AG09309 (cell line): ENCODE data around the gene PEX10.
"Not testable (repeated sequence)": the region's sequence is repeated elsewhere in the genome, so short reads cannot be mapped to it uniquely, and the experiment has no call there.

Experiments used
- DNase-seq: peaks from one replicate; pipeline ENCODE4 v3.0.0-alpha.2; 2010; ENCODE audit warnings: low read depth
- H3K4me3 ChIP-seq: 2 replicates; pipeline ENCODE4 v1.5.1; 2011; ENCODE audit warnings: mild to moderate bottlenecking, low read depth, low read length, moderate library complexity; ENCODE audit not compliant: control insufficient read depth
- TF ChIP-seq, protein P1 (sequence below): IDR thresholded peaks from 2 replicates; pipeline ENCODE4 v1.5.1; 2011; ENCODE audit warnings: mild to moderate bottlenecking, low read depth, low read length, inconsistent platforms; ENCODE audit not compliant: insufficient read depth, control insufficient read depth; ENCODE audit errors: missing control alignments

PEX10 gene

GRCh38 chr1:2444138-2444591 lies 31.8 kb upstream of the PEX10 start:
- TF ChIP-seq, protein P1, sequence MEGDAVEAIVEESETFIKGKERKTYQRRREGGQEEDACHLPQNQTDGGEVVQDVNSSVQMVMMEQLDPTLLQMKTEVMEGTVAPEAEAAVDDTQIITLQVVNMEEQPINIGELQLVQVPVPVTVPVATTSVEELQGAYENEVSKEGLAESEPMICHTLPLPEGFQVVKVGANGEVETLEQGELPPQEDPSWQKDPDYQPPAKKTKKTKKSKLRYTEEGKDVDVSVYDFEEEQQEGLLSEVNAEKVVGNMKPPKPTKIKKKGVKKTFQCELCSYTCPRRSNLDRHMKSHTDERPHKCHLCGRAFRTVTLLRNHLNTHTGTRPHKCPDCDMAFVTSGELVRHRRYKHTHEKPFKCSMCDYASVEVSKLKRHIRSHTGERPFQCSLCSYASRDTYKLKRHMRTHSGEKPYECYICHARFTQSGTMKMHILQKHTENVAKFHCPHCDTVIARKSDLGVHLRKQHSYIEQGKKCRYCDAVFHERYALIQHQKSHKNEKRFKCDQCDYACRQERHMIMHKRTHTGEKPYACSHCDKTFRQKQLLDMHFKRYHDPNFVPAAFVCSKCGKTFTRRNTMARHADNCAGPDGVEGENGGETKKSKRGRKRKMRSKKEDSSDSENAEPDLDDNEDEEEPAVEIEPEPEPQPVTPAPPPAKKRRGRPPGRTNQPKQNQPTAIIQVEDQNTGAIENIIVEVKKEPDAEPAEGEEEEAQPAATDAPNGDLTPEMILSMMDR: no peak
- H3K4me3 ChIP-seq: no peak overlapping the region
- no peak for DNase-seq

- no peak for DNase-seq
- TF ChIP-seq, protein P1: no peak
- no peak overlapping the region for H3K4me3 ChIP-seq
Measured at GRCh38 chr1:2443277-2444137, 31.1 kb upstream of the PEX10 start.

GRCh38 chr1:2442661-2443060 lies 30.3 kb upstream of the PEX10 start:
- no peak for DNase-seq
- H3K4me3 ChIP-seq: no peak overlapping the region
- TF ChIP-seq, protein P1: no peak

DNA sequence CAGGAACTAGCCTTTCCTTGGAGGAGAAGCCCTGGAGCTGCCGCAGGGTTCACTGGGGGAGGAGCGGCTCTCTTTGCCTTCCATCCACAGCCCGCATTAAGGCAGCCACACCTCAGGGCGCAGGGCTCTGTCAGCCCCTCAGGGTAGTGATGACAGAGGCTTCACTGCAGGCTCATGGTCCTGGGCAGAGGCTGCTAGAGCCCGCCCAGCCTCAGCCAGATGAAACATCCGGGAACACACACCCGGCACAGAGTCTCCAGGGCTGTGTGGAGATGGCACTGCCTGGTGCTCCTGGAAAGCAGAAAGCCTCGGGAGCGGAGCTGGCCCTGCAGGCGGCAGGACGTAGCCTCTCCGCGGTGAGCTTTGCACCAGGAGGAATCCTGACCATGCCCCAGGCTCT lies 29.4 kb upstream of the PEX10 start:
- no peak for DNase-seq
- TF ChIP-seq, protein P1: no peak
- H3K4me3 ChIP-seq: no peak overlapping the region

- not testable (repeated sequence) for H3K4me3 ChIP-seq, DNase-seq
Measured at GRCh38 chr1:2440346-2440745, 28.0 kb upstream of the PEX10 start.

DNA sequence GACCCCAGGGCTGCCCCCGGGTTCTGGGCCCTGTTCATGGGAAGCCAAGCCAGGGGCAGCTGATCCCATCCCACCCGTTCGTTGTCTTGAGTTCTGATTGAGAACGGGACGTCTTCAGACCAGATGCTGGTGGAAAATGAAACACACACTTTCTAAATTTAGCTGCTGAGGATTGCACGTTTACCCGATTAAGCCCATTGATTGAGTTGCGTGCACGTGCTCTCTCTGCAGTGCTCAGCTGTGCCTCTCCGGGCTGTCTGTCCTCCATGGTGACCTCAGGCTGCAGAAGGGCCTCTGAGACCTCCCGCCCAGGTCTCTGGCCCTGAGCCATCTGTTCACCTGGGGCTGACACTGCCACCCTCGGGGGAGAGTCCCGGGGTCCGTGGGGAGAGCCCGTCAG lies 27.0 kb upstream of the PEX10 start:
- DNase-seq: no peak
- H3K4me3 ChIP-seq: no peak overlapping the region
- TF ChIP-seq, protein P1: no peak

DNA sequence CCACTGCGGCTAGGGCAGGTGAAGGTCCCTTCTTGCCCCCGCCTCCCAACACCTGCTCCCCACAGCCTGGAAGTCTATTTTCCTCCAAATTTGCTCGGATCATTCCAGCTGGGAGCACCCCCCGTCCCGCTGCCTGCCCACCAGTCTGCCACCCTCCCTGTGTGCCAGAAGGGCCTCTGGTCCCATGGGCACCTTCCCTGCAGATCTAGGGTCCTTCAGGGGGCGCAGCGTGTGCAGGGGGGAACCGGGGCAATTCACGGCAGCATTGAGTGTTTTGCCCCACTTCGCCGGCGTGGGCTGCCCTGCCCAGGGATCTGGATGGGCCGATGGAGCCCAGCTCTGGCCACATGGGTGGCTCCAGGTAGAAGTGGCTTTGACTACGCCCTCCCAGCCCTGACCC lies 26.3 kb upstream of the PEX10 start:
- no peak overlapping the region for H3K4me3 ChIP-seq
- TF ChIP-seq, protein P1: no peak
- DNase-seq: no peak
